MCF 10A (cell line): ENCODE measurements around the gene GPR18. TPM values are rescaled to one million over a fixed set of nuclear protein-coding genes. Genes with fewer than 3 reads are reported as not detected.

Experiments
- BruUV-seq: library from RNA; stranded (reverse); fragments of 400-500 nt; replicated peaks from 2 replicates; lab custom pipeline; 2021; lab: Mats Ljungman, UMichigan
- CTCF ChIA-PET: fragments of 300-600 bp; sonication (Branson Sonifier 250); formaldehyde crosslinking; extraction: SDS; loops from one replicate; lab custom pipeline; 2021; ENCODE audit warnings: antibody characterized with exemption, inconsistent platforms; lab: Yijun Ruan, JAX
- POLR2A ChIA-PET: fragments of 300-600, 350-650 bp; sonication (Branson Sonifier 250); formaldehyde crosslinking; extraction: SDS; loops from one replicate; lab custom pipeline; 2020; ENCODE audit warnings: antibody characterized with exemption, inconsistent platforms; lab: Yijun Ruan, JAX
- DNase-seq: peaks from one replicate; pipeline ENCODE4 v3.0.0-alpha.2; 2018; ENCODE audit not compliant: unreplicated experiment
- H3K27ac Mint-ChIP-seq: one replicate; pipeline ENCODE4 v1.8.0; 2022; ENCODE audit warnings: mild to moderate bottlenecking, low read depth, mixed read lengths; ENCODE audit not compliant: unreplicated experiment
- H3K27me3 Mint-ChIP-seq: one replicate; pipeline ENCODE4 v1.8.0; 2022; ENCODE audit warnings: mixed read lengths; ENCODE audit not compliant: insufficient read depth, unreplicated experiment
- H3K36me3 Mint-ChIP-seq: one replicate; pipeline ENCODE4 v1.8.0; 2022; ENCODE audit warnings: mild to moderate bottlenecking, moderate library complexity, mixed read lengths; ENCODE audit not compliant: insufficient read depth, unreplicated experiment
- H3K4me1 Mint-ChIP-seq: one replicate; pipeline ENCODE4 v1.8.0; 2022; ENCODE audit warnings: mixed read lengths; ENCODE audit not compliant: insufficient read depth, unreplicated experiment
- H3K4me3 Mint-ChIP-seq: one replicate; pipeline ENCODE4 v1.8.0; 2022; ENCODE audit warnings: mild to moderate bottlenecking, moderate library complexity, mixed read lengths; ENCODE audit not compliant: unreplicated experiment
- H3K9me3 Mint-ChIP-seq: one replicate; pipeline ENCODE4 v1.8.0; 2022; ENCODE audit warnings: mixed read lengths; ENCODE audit not compliant: unreplicated experiment
- intact Hi-C: fragments of 100-400 bp; cut with micrococcal nuclease; formaldehyde crosslinking; loops from 2 replicates; pipeline ENCODE4 v1.14.1; 2022
- total RNA-seq: library from RNA; stranded (reverse); gene quantifications from 2 replicates; pipeline ENCODE4 v1.2.3, GENCODE V29; 2022
- TF ChIP-seq, protein P1 (sequence below): fragments of 200-600 bp; IDR thresholded peaks from one replicate; pipeline ENCODE4 v1.8.0; 2022; ENCODE audit warnings: antibody characterized with exemption, mild to moderate bottlenecking; ENCODE audit not compliant: unreplicated experiment

The GPR18 gene
- total RNA-seq, 1 experiment from 2014 or later = not detected

DNA sequence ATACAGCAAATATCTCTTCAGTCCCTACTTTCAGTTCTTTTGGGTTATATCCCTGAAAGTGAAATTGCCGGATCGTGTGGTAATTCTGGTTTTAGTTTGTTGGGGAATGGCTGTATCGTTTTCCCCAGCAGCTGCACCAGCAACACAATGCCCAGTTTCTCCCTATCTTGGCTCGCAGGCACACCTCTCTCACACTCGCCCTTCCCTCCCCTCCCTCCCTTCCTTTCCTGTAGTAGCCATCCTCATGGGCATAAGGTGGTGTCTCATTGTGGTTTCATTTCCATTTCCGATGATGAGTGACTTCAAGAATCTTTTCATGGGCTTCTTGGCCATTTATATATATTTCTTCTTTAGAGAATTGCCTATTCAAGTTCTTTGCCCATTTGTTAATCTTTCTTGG is 8.6 kb upstream of the GPR18 start:
- H3K36me3 Mint-ChIP-seq = peaks cover 11% of the 10 kb centered on the region
- BruUV-seq = no TSS peak
- H3K27ac Mint-ChIP-seq = no peak overlapping the region

DNA sequence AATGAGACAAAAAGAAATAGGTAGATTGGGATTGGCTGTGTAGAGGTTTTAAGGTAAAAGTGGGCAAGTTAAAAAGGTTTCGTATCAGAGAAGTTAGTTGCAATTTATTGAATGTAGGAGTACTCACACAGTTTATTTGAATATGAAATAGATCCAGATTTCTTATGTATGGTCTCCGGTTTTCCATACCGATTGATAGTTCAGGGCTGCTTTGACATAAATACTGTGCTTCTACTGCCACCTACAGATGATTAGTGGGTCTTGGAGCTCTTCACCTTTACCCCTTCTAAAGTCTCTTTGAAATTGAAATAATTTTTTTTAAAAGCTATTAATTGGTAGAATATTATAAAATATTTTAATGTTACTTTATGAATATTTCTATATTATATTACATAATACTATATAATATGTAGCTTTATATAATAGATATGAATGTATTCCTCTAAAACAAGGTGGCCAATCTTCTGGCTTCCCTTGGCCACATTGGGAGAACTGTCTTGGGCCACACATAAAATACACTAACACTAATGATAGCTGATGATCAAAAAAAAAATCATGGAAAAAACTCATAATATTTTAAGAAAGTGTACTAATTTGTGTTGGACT is 7.7 kb upstream of the GPR18 start:
- TF ChIP-seq, protein P1, sequence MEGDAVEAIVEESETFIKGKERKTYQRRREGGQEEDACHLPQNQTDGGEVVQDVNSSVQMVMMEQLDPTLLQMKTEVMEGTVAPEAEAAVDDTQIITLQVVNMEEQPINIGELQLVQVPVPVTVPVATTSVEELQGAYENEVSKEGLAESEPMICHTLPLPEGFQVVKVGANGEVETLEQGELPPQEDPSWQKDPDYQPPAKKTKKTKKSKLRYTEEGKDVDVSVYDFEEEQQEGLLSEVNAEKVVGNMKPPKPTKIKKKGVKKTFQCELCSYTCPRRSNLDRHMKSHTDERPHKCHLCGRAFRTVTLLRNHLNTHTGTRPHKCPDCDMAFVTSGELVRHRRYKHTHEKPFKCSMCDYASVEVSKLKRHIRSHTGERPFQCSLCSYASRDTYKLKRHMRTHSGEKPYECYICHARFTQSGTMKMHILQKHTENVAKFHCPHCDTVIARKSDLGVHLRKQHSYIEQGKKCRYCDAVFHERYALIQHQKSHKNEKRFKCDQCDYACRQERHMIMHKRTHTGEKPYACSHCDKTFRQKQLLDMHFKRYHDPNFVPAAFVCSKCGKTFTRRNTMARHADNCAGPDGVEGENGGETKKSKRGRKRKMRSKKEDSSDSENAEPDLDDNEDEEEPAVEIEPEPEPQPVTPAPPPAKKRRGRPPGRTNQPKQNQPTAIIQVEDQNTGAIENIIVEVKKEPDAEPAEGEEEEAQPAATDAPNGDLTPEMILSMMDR = peak; percentile 57
- CTCF ChIA-PET = interaction anchor here (0.6 to 11.1 kb wide), 49 partner anchors 8 to 1269 kb away, joined by 3 to 173 read pairs (median 4); partner anchors contain the start of gene UBAC2

More for the DNA sequence above, 8.6 kb upstream of the GPR18 start:
- DNase-seq = no peak
- Mint-ChIP-seq H3K27me3 (no peaks in the 10 kb centered on the region), H3K9me3 (no peaks in the 10 kb centered on the region), H3K4me3 (no peak overlapping the region), H3K4me1 (no peaks in the 10 kb centered on the region)
- ChIA-PET POLR2A (interaction anchor here (0.7 to 0.9 kb wide), 2 partner anchors 39 to 419 kb away, joined by 3 to 4 read pairs; no protein-coding TSS in a partner anchor), CTCF (interaction anchor here (0.6 to 11.1 kb wide), 25 partner anchors 8 to 663 kb away, joined by 3 to 173 read pairs (median 6); partner anchors contain the start of gene UBAC2)
- intact Hi-C loops = loop anchor here (1.0 to 10.0 kb wide), 5 partner anchors 70 to 424 kb away; no protein-coding TSS in a partner anchor
- TF ChIP-seq, protein P1 = no peak

DNA sequence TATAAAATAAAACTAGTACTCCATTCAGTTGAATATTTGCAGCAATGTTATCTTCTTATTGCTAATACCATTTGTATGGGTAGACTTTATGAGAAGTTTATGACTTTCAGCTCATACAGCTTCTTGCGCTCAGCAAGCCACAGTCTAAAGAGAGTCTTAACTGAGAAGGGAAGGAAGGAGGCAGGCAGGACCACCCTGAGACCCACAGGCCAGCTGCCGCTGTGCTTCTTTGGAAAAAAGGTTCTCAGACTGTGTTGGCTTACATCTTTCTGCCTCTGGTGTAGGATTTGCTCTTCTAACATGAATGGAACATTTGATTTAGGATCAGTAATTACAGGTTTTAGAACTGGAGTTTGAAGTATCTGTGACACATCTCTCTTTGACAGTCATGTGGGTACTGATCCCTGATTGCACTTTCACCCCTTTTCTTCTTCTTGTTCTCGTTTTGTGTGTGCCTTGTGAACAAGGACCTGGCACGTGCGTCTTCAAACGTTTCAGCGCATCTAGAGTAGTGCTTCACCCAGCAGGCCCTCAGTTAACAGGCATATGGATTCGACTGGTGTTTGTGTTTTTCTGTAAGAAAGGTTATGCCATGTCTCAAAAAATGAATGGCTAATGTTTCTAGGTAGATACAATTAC is 7.1 kb upstream of the GPR18 start:
- no peak for DNase-seq
- TF ChIP-seq, protein P1 = no peak
- H3K36me3 Mint-ChIP-seq = peaks cover 6% of the 10 kb centered on the region
- H3K4me3 Mint-ChIP-seq = no peak overlapping the region
- no peaks in the 10 kb centered on the region for H3K9me3 Mint-ChIP-seq
- H3K4me1 Mint-ChIP-seq = no peaks in the 10 kb centered on the region
- ChIA-PET POLR2A (interaction anchor here (0.8 to 1.0 kb wide), 3 partner anchors 40 to 89 kb away, joined by 3 to 6 read pairs (median 5); partner anchors contain the start of gene UBAC2), CTCF (interaction anchor here (0.6 to 11.1 kb wide), 32 partner anchors 10 to 421 kb away, joined by 3 to 173 read pairs (median 4); partner anchors contain the start of gene UBAC2)
- intact Hi-C loops = loop anchor here (2.0 to 10.0 kb wide), 4 partner anchors 68 to 370 kb away; no protein-coding TSS in a partner anchor
- BruUV-seq = no TSS peak
- no peaks in the 10 kb centered on the region for H3K27me3 Mint-ChIP-seq
- peak overlapping the region; percentile 21 for H3K27ac Mint-ChIP-seq

More for the DNA sequence above, 7.7 kb upstream of the GPR18 start:
- peak; percentile 60 for DNase-seq
- Mint-ChIP-seq H3K27me3 (no peaks in the 10 kb centered on the region), H3K27ac (peak overlapping the region; percentile 21), H3K4me1 (no peaks in the 10 kb centered on the region), H3K4me3 (no peak overlapping the region), H3K9me3 (no peaks in the 10 kb centered on the region), H3K36me3 (peaks cover 6% of the 10 kb centered on the region)
- no TSS peak for BruUV-seq
- intact Hi-C loops = loop anchor here (1.0 to 10.0 kb wide), 6 partner anchors 69 to 423 kb away; no protein-coding TSS in a partner anchor
- POLR2A ChIA-PET = interaction anchor here (0.6 to 1.0 kb wide), 6 partner anchors 9 to 418 kb away, joined by 3 to 6 read pairs (median 4); partner anchors contain the start of gene UBAC2
